Lung (tissue), 12 donors: Measurements from ENCODE around the gene SDR42E1. TPM values are rescaled to one million over a fixed set of nuclear protein-coding genes. Genes with fewer than 3 reads are reported as not detected.

ENCODE experiments used
- ATAC-seq: fragments of 200-7000 bp; cut with Tn5 transposase; one replicate; pipeline ENCODE4 v1.9.1; 2020; ENCODE audit warnings: moderate number of reproducible peaks; ENCODE audit not compliant: insufficient read depth, low FRiP score
- DNase-seq, 3 donors: peaks; one replicate each; pipeline ENCODE4 v3.0.0-alpha.2; 2013 to 2017
- H3K27ac ChIP-seq, 2 donors: one replicate each; pipeline ENCODE4 v1.5.1; 2013; ENCODE audit warnings: mild to moderate bottlenecking in 2 of 2, moderate library complexity in 2 of 2, control low read depth in 1 of 2, inconsistent platforms in 1 of 2, low read depth in 1 of 2, low read length in 1 of 2
- H3K27me3 ChIP-seq, 3 donors: one replicate each; pipeline ENCODE4 v1.5.1; 2013; ENCODE audit warnings: low read length in 2 of 3; ENCODE audit not compliant: control insufficient read depth in 3 of 3, insufficient read depth in 3 of 3
- H3K36me3 ChIP-seq, 4 donors: one replicate each; pipeline ENCODE4 v1.5.1; 2013; ENCODE audit warnings: low read length in 4 of 4, mild to moderate bottlenecking in 1 of 4, moderate library complexity in 1 of 4; ENCODE audit not compliant: control insufficient read depth in 4 of 4, insufficient read depth in 4 of 4
- H3K4me1 ChIP-seq, 5 donors: one replicate each; pipeline ENCODE4 v1.5.1; 2013; ENCODE audit warnings: low read length in 5 of 5, mild to moderate bottlenecking in 2 of 5, moderate library complexity in 1 of 5; ENCODE audit not compliant: control insufficient read depth in 5 of 5, insufficient read depth in 5 of 5
- H3K4me3 ChIP-seq: one replicate; pipeline ENCODE4 v1.5.1; 2013; ENCODE audit warnings: mild to moderate bottlenecking, control low read depth, moderate library complexity
- H3K9ac ChIP-seq, 2 donors: one replicate each; pipeline ENCODE4 v1.5.1; 2013; ENCODE audit warnings: low read length in 2 of 2, control low read depth in 1 of 2; ENCODE audit not compliant: insufficient read depth in 1 of 2
- H3K9me3 ChIP-seq, 4 donors: one replicate each; pipeline ENCODE4 v1.5.1; 2013; ENCODE audit warnings: low read length in 3 of 4, mild to moderate bottlenecking in 1 of 4, moderate library complexity in 1 of 4; ENCODE audit not compliant: control insufficient read depth in 4 of 4, insufficient read depth in 3 of 4
- CTCF ChIP-seq: IDR thresholded peaks from 2 replicates; pipeline ENCODE4 v1.5.1; 2012; ENCODE audit warnings: mild to moderate bottlenecking; ENCODE audit errors: control extremely low read depth, extremely low read depth
- WGBS, 2 donors: extraction: QIAGEN DNeasy Blood & Tissue Kit; methylation state at CpG; one replicate each; pipeline ENCODE4 v1.1.7; 2013; 5-methylcytosine and 5-hydroxymethylcytosine counted together
- polyA plus RNA-seq, 2 donors: library from polyadenylated mRNA; stranded (reverse); fragments of 200-250 nt; gene quantifications; one replicate each; pipeline ENCODE4 v1.2.1, GENCODE V29; 2013
- total RNA-seq, 2 donors: library from RNA; depleted of rRNA in 1 of 2; stranded (reverse); fragments of >200 nt in 1 of 2; gene quantifications; one replicate each; pipeline ENCODE4 v1.2.1, GENCODE V29; 2014 to 2021
- donor health status: control.
- donor health status: control.
- donor health status: Bipolar disorder and iron deficiency.
- donor health status: healthy.
- donor health status: DM: yes; HTN: yes; CAD: no.

SDR42E1 gene
- total and polyA plus RNA-seq, 4 donors, result 1.2 to 9.5 (median 4.0) TPM

- Histone ChIP-seq H3K27ac (no peak overlapping the region), H3K4me1 (peaks cover 0 to 8% (median 1%) of the 10 kb centered on the region in 5 donors), H3K27me3 (no peaks in the 10 kb centered on the region), H3K4me3 (no peak overlapping the region), H3K9me3 (no peaks in the 10 kb centered on the region), H3K9ac (no peak overlapping the region), H3K36me3 (no peaks in the 10 kb centered on the region)
- ATAC-seq (no peak), DNase-seq (no peak)
- WGBS, 2 donors, result 87 to 89% methylated on average over 5 of the region's 5 CpGs
- TF ChIP-seq CTCF, result no peak
These were observed 40.4 kb upstream of the SDR42E1 start for GRCh38 chr16:82051656-82052055.

- Histone ChIP-seq H3K36me3 (no peaks in the 10 kb centered on the region), H3K4me1 (peaks cover 0 to 11% (median 1%) of the 10 kb centered on the region in 5 donors), H3K27me3 (no peaks in the 10 kb centered on the region), H3K4me3 (no peak overlapping the region), H3K9me3 (no peaks in the 10 kb centered on the region), H3K27ac (no peak overlapping the region), H3K9ac (no peak overlapping the region)
- no peak for TF ChIP-seq CTCF
- 82 to 93% methylated on average over 4 of the region's 4 CpGs for WGBS, 2 donors
- DNase-seq (peak in 1 of 3 donors; percentile 22), ATAC-seq (no peak)
These were observed 39.7 kb upstream of the SDR42E1 start for GRCh38 chr16:82050909-82051357.

GRCh38 chr16:82050506-82050905 is 39.2 kb upstream of the SDR42E1 start:
- no peak for TF ChIP-seq CTCF
- 52 to 72% methylated on average over 3 of the region's 3 CpGs for WGBS, 2 donors
- no peaks in the 10 kb centered on the region for H3K36me3 ChIP-seq
- no peak overlapping the region for H3K4me3 ChIP-seq
- DNase-seq (no peak), ATAC-seq (no peak)
- no peak overlapping the region for H3K9ac ChIP-seq
- H3K4me1 ChIP-seq, result peaks cover 0 to 16% (median 2%) of the 10 kb centered on the region in 5 donors
- no peaks in the 10 kb centered on the region for H3K27me3 ChIP-seq
- H3K9me3 ChIP-seq, result no peaks in the 10 kb centered on the region
- H3K27ac ChIP-seq, result no peak overlapping the region

- Histone ChIP-seq H3K27me3 (no peaks in the 10 kb centered on the region), H3K9ac (no peak overlapping the region), H3K4me1 (peaks cover 0 to 20% (median 4%) of the 10 kb centered on the region in 5 donors), H3K9me3 (no peaks in the 10 kb centered on the region), H3K27ac (no peak overlapping the region), H3K4me3 (no peak overlapping the region), H3K36me3 (no peaks in the 10 kb centered on the region)
- ATAC-seq (no peak), DNase-seq (no peak)
- WGBS, 2 donors, result 73 to 75% methylated on average over 1 of the region's 1 CpG
- TF ChIP-seq CTCF, result no peak
These were observed 38.2 kb upstream of the SDR42E1 start for GRCh38 chr16:82049484-82049883.
